Gastrocnemius medialis (tissue), 4 donors: ENCODE data around the gene PCNX2. TPM values are rescaled to one million over a fixed set of nuclear protein-coding genes. Genes with fewer than 3 reads are reported as not detected.

Experiments
- ATAC-seq, 2 donors: fragments of 150-250 bp; one replicate each; pipeline ENCODE4 v1.9.1; 2016
- DNase-seq, 2 donors: peaks; one replicate each; pipeline ENCODE4 v3.0.0-alpha.2; 2019
- H3K27ac ChIP-seq, 4 donors: fragments of 200-600 bp; sonication (generic); 1 replicate in 1 of 4; 2 replicates in 3 of 4; pipeline ENCODE4 v1.5.1; 2016 to 2018; ENCODE audit warnings: mild to moderate bottlenecking in 2 of 4, moderate library complexity in 1 of 4
- H3K27me3 ChIP-seq, 3 donors: fragments of 200-600 bp; sonication (generic) in 2 of 3; 1 replicate in 1 of 3; 2 replicates in 2 of 3; pipeline versions ENCODE4 v1.5.1 to v1.6.0; 2016 to 2019; ENCODE audit warnings: mild to moderate bottlenecking in 1 of 3, moderate library complexity in 1 of 3
- H3K36me3 ChIP-seq, 2 donors: fragments of 200-600 bp; sonication (generic) in 1 of 2; one replicate each; pipeline ENCODE4 v1.5.1; 2017 to 2018
- H3K4me1 ChIP-seq, 2 donors: fragments of 200-600 bp; sonication (generic) in 1 of 2; one replicate each; pipeline ENCODE4 v1.5.1; 2016 to 2017; ENCODE audit warnings: mild to moderate bottlenecking in 2 of 2
- H3K4me3 ChIP-seq, 4 donors: fragments of 200-600 bp; sonication (generic) in 3 of 4; 1 replicate in 1 of 4; 2 replicates in 3 of 4; pipeline ENCODE4 v1.5.1; 2016 to 2019; ENCODE audit warnings: mild to moderate bottlenecking in 2 of 4
- H3K9me3 ChIP-seq, 3 donors: fragments of 200-600 bp; sonication (generic) in 2 of 3; 1 replicate in 1 of 3; 2 replicates in 2 of 3; pipeline ENCODE4 v1.5.1; 2016 to 2019
- POLR2A ChIP-seq, 2 donors: fragments of 450-650 bp; IDR thresholded peaks; one replicate each; pipeline ENCODE4 v1.6.1; 2017; ENCODE audit warnings: antibody characterized with exemption in 2 of 2, mild to moderate bottlenecking in 2 of 2, moderate library complexity in 2 of 2
- in situ Hi-C, 4 donors: fragments of 200-750 bp; cut with MboI; loops; one replicate each; pipeline versions ENCODE4 v1.15.0 to v1.8.0; 2017; ENCODE audit warnings: low sequenced_read_pairs in 4 of 4
- intact Hi-C: fragments of 100-400 bp; cut with DNase I; formaldehyde crosslinking; loops from one replicate; pipeline ENCODE4 v1.15.1; 2023; ENCODE audit warnings: low total_unique reads
- total RNA-seq, 4 donors: library from RNA; depleted of rRNA; stranded (reverse); fragments of >200 nt; gene quantifications; one replicate each; pipeline versions ENCODE4 v1.1.0 to v1.2.3, GENCODE V29; 2016
- TF ChIP-seq, protein P1 (sequence below), 5 experiments: fragments of 450-650 bp in 3 of 5; fragments of 200-600 bp in 2 of 5; sonication (generic) in 2 of 5; IDR thresholded peaks in 4 of 5; conservative IDR thresholded peaks in 1 of 5; 1 replicate in 4 of 5; 2 replicates in 1 of 5; pipeline ENCODE4 v1.5.1; 2016 to 2019; ENCODE audit warnings: antibody characterized with exemption in 5 of 5, mild to moderate bottlenecking in 3 of 5, moderate library complexity in 3 of 5

The PCNX2 gene
- total RNA-seq, 4 donors from 2014 or later, result 0.34 to 5.6 (median 1.9) TPM

DNA sequence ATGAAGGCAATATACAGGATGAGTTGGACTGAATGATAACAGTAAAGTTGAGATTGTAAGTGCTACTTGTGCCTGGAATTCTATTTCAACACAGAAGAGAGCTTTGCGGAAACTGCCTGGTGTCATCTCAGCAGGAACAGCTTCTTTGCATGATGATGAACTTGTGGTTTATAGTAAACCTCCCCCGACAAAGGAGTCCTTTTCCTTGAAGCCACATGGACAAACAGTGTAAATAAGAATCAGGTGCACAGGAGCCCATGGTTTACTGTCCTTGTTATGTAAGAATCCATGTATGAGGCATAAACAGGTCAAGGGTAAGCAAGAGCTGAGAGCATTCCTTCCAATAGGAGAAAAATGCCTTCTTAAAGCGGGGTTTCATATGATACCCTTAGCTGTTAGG, 66.2 kb downstream of the PCNX2 start:
- Histone ChIP-seq H3K4me1 (no peaks in the 10 kb centered on the region), H3K36me3 (no peaks in the 10 kb centered on the region), H3K27ac (no peak overlapping the region), H3K4me3 (no peak overlapping the region), H3K9me3 (no peaks in the 10 kb centered on the region), H3K27me3 (no peaks in the 10 kb centered on the region)
- DNase-seq, result no peak
- in situ Hi-C loops, result loop anchor here in 2 of 4 donors (25.0 kb wide), 2 partner anchors 592 to 1367 kb away; partner anchors contain the start of gene SIPA1L2 (in 2 of the 2)
- TF ChIP-seq, protein P1, sequence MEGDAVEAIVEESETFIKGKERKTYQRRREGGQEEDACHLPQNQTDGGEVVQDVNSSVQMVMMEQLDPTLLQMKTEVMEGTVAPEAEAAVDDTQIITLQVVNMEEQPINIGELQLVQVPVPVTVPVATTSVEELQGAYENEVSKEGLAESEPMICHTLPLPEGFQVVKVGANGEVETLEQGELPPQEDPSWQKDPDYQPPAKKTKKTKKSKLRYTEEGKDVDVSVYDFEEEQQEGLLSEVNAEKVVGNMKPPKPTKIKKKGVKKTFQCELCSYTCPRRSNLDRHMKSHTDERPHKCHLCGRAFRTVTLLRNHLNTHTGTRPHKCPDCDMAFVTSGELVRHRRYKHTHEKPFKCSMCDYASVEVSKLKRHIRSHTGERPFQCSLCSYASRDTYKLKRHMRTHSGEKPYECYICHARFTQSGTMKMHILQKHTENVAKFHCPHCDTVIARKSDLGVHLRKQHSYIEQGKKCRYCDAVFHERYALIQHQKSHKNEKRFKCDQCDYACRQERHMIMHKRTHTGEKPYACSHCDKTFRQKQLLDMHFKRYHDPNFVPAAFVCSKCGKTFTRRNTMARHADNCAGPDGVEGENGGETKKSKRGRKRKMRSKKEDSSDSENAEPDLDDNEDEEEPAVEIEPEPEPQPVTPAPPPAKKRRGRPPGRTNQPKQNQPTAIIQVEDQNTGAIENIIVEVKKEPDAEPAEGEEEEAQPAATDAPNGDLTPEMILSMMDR (IDR thresholded peaks at IDR 0.05 in 4 of 5, conservative IDR thresholded peaks at IDR 0.05 in 1 of 5), result no peak
- TF ChIP-seq POLR2A (IDR thresholded peaks at IDR 0.05), result no peak
- intact Hi-C loops, result no loop called here
- no peak for ATAC-seq

DNA sequence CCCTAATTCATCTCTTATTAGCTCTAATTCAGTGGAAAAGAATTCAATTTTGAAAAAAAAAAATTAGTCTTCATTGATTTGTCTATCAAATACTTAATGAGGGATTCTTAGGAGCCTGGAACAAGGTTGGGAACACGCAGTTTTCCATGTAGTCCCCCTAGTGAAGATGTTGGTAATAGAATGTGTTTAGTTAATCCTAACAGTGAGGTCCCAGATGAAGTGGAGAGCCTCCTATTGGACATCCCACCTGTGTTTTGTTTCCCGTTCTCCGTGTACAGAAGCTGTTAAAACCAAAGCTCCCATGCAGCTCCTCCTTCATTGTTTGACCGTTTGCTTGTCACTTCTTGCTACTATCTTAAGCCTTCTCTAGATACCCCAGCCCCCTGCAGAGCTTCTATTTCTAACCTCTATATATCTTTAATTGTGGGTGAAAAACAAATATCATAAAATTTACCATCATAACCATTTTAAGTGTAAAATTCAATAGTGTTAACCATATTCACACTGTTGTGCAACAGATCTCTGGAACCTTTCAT, 67.5 kb downstream of the PCNX2 start:
- Histone ChIP-seq H3K36me3 (no peaks in the 10 kb centered on the region), H3K9me3 (no peaks in the 10 kb centered on the region), H3K27ac (no peak overlapping the region), H3K4me3 (no peak overlapping the region), H3K4me1 (no peaks in the 10 kb centered on the region), H3K27me3 (no peaks in the 10 kb centered on the region)
- in situ Hi-C loops, result loop anchor here in 2 of 4 donors (25.0 kb wide), 2 partner anchors 591 to 1366 kb away; partner anchors contain the start of gene SIPA1L2 (in 2 of the 2)
- ATAC-seq (no peak), DNase-seq (no peak)
- no peak for TF ChIP-seq POLR2A (IDR thresholded peaks at IDR 0.05)
- TF ChIP-seq, protein P1 (IDR thresholded peaks at IDR 0.05 in 4 of 5, conservative IDR thresholded peaks at IDR 0.05 in 1 of 5), result no peak
- intact Hi-C loops, result no loop called here

DNA sequence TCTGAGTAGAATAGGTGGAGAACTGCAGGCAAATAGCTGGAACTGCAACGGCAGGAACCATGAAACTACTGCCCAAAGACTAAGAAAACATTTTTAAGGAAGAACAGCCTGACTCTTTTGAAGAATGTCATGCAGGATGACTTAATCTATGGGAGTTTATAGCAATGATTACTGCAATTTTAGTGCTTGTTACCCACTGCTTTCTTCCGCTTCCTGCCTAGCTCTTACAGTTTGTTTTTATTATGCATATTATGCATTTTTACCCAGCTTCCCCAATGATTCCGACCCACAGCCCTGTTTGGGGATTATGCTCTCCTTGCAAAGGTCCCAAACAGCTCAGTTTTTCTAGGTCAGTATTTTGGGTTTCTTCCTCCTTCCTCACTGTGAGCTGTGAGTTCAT, 71.2 kb downstream of the PCNX2 start:
- ATAC-seq (no peak), DNase-seq (no peak)
- no peak overlapping the region for H3K27ac ChIP-seq
- no peaks in the 10 kb centered on the region for H3K9me3 ChIP-seq
- no peaks in the 10 kb centered on the region for H3K27me3 ChIP-seq
- H3K4me1 ChIP-seq, result no peaks in the 10 kb centered on the region
- intact Hi-C loops, result no loop called here
- H3K36me3 ChIP-seq, result no peaks in the 10 kb centered on the region
- no peak overlapping the region for H3K4me3 ChIP-seq
- in situ Hi-C loops, result no loop called here
- no peak for TF ChIP-seq POLR2A (IDR thresholded peaks at IDR 0.05)
- TF ChIP-seq, protein P1 (IDR thresholded peaks at IDR 0.05 in 4 of 5, conservative IDR thresholded peaks at IDR 0.05 in 1 of 5), result no peak

DNA sequence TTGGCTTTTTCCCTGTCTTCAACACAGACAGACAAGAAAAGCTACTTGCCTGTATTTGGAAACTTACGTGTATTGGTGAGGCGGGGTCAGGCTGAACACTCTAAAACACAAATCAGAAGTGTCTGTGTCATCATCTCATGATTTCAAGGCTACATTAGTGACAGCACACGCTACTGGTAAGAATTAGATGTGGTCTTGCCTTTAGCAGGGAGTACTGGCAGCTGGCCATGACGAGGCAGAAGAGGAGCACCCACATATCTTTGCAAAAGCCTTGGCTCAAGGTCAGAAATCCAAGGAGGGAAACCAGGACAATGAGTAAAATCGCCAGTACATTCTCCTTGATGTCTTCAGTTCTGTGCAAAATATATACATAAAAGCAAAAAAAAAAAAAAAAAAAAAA, 77.7 kb downstream of the PCNX2 start:
- no peak for ATAC-seq
- in situ Hi-C loops (no loop called here), intact Hi-C loops (no loop called here)
- no peak overlapping the region for H3K27ac ChIP-seq
- H3K4me1 ChIP-seq, result no peaks in the 10 kb centered on the region
- DNase-seq, result no peak
- no peaks in the 10 kb centered on the region for H3K9me3 ChIP-seq
- TF ChIP-seq, protein P1 (IDR thresholded peaks at IDR 0.05 in 4 of 5, conservative IDR thresholded peaks at IDR 0.05 in 1 of 5), result no peak
- TF ChIP-seq POLR2A (IDR thresholded peaks at IDR 0.05), result no peak
- no peak overlapping the region for H3K4me3 ChIP-seq
- no peaks in the 10 kb centered on the region for H3K36me3 ChIP-seq
- no peaks in the 10 kb centered on the region for H3K27me3 ChIP-seq

DNA sequence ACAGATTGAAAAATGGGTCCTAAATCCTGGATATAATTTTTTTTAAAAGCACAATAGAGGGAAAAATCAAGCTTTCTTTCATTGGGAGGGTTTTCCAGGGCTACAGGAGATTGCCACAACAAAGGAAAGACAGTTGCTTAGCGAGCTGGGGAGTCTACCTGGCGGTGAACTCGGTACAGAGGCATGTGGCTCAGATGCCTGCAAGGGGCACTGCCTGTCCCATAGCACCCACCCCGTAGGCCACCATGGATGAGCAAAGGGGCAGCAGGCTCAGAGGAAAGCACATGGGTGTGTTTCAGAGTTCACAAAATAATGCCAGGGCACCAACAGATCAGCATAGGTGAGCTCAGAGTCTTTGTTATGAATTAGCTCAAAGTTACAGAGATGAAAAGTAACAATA, 79.5 kb downstream of the PCNX2 start:
- DNase-seq, result no peak
- H3K27ac ChIP-seq, result no peak overlapping the region
- no peak for TF ChIP-seq POLR2A (IDR thresholded peaks at IDR 0.05)
- TF ChIP-seq, protein P1 (IDR thresholded peaks at IDR 0.05 in 4 of 5, conservative IDR thresholded peaks at IDR 0.05 in 1 of 5), result no peak
- H3K4me1 ChIP-seq, result no peaks in the 10 kb centered on the region
- no peaks in the 10 kb centered on the region for H3K9me3 ChIP-seq
- no peak overlapping the region for H3K4me3 ChIP-seq
- ATAC-seq, result no peak
- no peaks in the 10 kb centered on the region for H3K27me3 ChIP-seq
- in situ Hi-C loops, result no loop called here
- intact Hi-C loops, result no loop called here
- no peaks in the 10 kb centered on the region for H3K36me3 ChIP-seq
